HEK293 (cell line): Measurements from ENCODE around the gene PRKD1.
A peak's percentile ranks its signal among the peaks of the same experiment; 100 is the strongest.

Experiments used
- GLI2 ChIP-seq: fragments of 450-650 bp; formaldehyde crosslinking; IDR thresholded peaks from 2 replicates; pipeline ENCODE4; 2017; ENCODE audit warnings: missing biosample characterization, missing genetic modification characterization, low read depth, borderline replicate concordance
- HOXC10 ChIP-seq: sonication (generic); formaldehyde crosslinking; IDR thresholded peaks from 2 replicates; pipeline ENCODE4 v1.8.1; 2023; ENCODE audit warnings: mild to moderate bottlenecking, missing genetic modification reagents
- HOXD13 ChIP-seq: sonication (generic); formaldehyde crosslinking; IDR thresholded peaks from 2 replicates; pipeline ENCODE4 v1.8.0; 2022; ENCODE audit warnings: missing genetic modification reagents, borderline replicate concordance
- KLF1 ChIP-seq: fragments of 450-650 bp; formaldehyde crosslinking; IDR thresholded peaks from 2 replicates; pipeline ENCODE4 v1.5.1; 2016; ENCODE audit warnings: missing biosample characterization, missing genetic modification characterization
- KLF8 ChIP-seq: fragments of 450-650 bp; formaldehyde crosslinking; IDR thresholded peaks from 2 replicates; pipeline ENCODE4 v1.5.1; 2016; ENCODE audit warnings: missing biosample characterization, missing genetic modification characterization
- OVOL3 ChIP-seq: fragments of 450-650 bp; formaldehyde crosslinking; IDR thresholded peaks from 2 replicates; pipeline ENCODE4 v1.5.1; 2016; ENCODE audit warnings: missing biosample characterization, missing genetic modification characterization
- PRDM1 ChIP-seq: fragments of 450-650 bp; formaldehyde crosslinking; IDR thresholded peaks from 2 replicates; pipeline ENCODE4; 2016; ENCODE audit warnings: missing biosample characterization, missing genetic modification characterization
- SCRT1 ChIP-seq: fragments of 450-650 bp; formaldehyde crosslinking; IDR thresholded peaks from 2 replicates; pipeline ENCODE4 v1.5.1; 2016; ENCODE audit warnings: missing biosample characterization, missing genetic modification characterization, borderline replicate concordance
- ZBTB1 ChIP-seq: fragments of 450-650 bp; formaldehyde crosslinking; IDR thresholded peaks from 2 replicates; pipeline ENCODE4 v1.5.1; 2016; ENCODE audit warnings: missing biosample characterization, missing genetic modification characterization
- ZEB2 ChIP-seq: fragments of 450-650 bp; formaldehyde crosslinking; IDR thresholded peaks from 2 replicates; pipeline ENCODE4 v1.5.1; 2016; ENCODE audit warnings: missing biosample characterization, missing genetic modification characterization
- ZNF114 ChIP-seq: fragments of 450-650 bp; formaldehyde crosslinking; IDR thresholded peaks from 2 replicates; pipeline ENCODE4 v1.5.0; 2017; ENCODE audit warnings: missing biosample characterization, missing genetic modification characterization
- ZNF16 ChIP-seq: fragments of 450-650 bp; formaldehyde crosslinking; IDR thresholded peaks from 2 replicates; pipeline ENCODE4 v1.5.1; 2016; ENCODE audit warnings: low read depth, missing biosample characterization, missing genetic modification characterization
- ZNF350 ChIP-seq: fragments of 450-650 bp; formaldehyde crosslinking; IDR thresholded peaks from 2 replicates; pipeline ENCODE4 v1.5.0; 2017; ENCODE audit warnings: missing biosample characterization, mild to moderate bottlenecking, missing genetic modification characterization
- ZNF521 ChIP-seq: fragments of 450-650 bp; formaldehyde crosslinking; IDR thresholded peaks from 2 replicates; pipeline ENCODE4 v1.5.1; 2017; ENCODE audit warnings: missing biosample characterization, mild to moderate bottlenecking, missing genetic modification characterization
- ZNF555 ChIP-seq: fragments of 450-650 bp; formaldehyde crosslinking; conservative IDR thresholded peaks from 2 replicates; pipeline ENCODE4 v1.5.1; 2017; ENCODE audit warnings: missing biosample characterization, mild to moderate bottlenecking, missing genetic modification characterization, inconsistent platforms
- ZNF580 ChIP-seq: fragments of 450-650 bp; formaldehyde crosslinking; IDR thresholded peaks from 2 replicates; pipeline ENCODE4 v1.5.1; 2016; ENCODE audit warnings: missing biosample characterization, missing genetic modification characterization
- ZNF768 ChIP-seq: fragments of 450-650 bp; formaldehyde crosslinking; IDR thresholded peaks from 2 replicates; pipeline ENCODE4 v1.5.1; 2018; ENCODE audit warnings: missing biosample characterization, mild to moderate bottlenecking, missing genetic modification characterization
- TF ChIP-seq, protein P1 (sequence below): fragments of 450-650 bp; formaldehyde crosslinking; IDR thresholded peaks from 2 replicates; pipeline ENCODE4 v1.5.1; 2016; ENCODE audit warnings: missing biosample characterization, missing genetic modification characterization, borderline replicate concordance
- TF ChIP-seq, protein P2 (sequence below): fragments of 450-650 bp; formaldehyde crosslinking; IDR thresholded peaks from 2 replicates; pipeline ENCODE4 v1.5.1; 2016; ENCODE audit warnings: missing biosample characterization, missing genetic modification characterization
- TF ChIP-seq, protein P3 (sequence below): fragments of 450-650 bp; formaldehyde crosslinking; IDR thresholded peaks from 2 replicates; pipeline ENCODE4 v1.5.1; 2016; ENCODE audit warnings: missing biosample characterization, missing genetic modification characterization
- TF ChIP-seq, protein P4 (sequence below): fragments of 450-650 bp; formaldehyde crosslinking; IDR thresholded peaks from 2 replicates; pipeline ENCODE4 v1.5.1; 2017; ENCODE audit warnings: missing biosample characterization, missing genetic modification characterization
- TF ChIP-seq, protein P5 (sequence below): fragments of 450-650 bp; formaldehyde crosslinking; IDR thresholded peaks from 2 replicates; pipeline ENCODE4 v1.5.1; 2016; ENCODE audit warnings: missing biosample characterization, missing genetic modification characterization, borderline replicate concordance
- TF ChIP-seq, protein P6 (sequence below): fragments of 450-650 bp; formaldehyde crosslinking; IDR thresholded peaks from 2 replicates; pipeline ENCODE4 v1.5.1; 2016; ENCODE audit warnings: missing biosample characterization, missing genetic modification characterization

The PRKD1 gene

DNA sequence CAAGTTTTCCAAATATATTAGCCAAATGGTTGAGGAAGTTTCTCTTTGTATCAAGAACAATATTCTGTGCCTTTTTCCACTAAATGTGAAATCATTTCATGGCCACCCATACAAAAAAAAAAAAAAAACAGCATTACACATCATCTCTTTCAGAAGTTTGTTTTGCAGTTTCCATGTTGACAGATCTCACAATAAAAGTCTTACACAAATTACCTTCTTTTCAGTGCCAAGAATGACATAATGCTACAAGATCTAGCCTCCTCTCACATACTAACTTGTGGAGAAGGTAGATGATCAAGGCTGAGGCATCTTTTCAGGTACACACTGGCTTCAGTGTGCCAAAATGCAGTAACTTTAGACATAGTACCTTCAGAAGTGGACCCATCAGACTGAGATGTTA lies 35.3 kb downstream of the PRKD1 start (continued):
- TF ChIP-seq, protein P1, sequence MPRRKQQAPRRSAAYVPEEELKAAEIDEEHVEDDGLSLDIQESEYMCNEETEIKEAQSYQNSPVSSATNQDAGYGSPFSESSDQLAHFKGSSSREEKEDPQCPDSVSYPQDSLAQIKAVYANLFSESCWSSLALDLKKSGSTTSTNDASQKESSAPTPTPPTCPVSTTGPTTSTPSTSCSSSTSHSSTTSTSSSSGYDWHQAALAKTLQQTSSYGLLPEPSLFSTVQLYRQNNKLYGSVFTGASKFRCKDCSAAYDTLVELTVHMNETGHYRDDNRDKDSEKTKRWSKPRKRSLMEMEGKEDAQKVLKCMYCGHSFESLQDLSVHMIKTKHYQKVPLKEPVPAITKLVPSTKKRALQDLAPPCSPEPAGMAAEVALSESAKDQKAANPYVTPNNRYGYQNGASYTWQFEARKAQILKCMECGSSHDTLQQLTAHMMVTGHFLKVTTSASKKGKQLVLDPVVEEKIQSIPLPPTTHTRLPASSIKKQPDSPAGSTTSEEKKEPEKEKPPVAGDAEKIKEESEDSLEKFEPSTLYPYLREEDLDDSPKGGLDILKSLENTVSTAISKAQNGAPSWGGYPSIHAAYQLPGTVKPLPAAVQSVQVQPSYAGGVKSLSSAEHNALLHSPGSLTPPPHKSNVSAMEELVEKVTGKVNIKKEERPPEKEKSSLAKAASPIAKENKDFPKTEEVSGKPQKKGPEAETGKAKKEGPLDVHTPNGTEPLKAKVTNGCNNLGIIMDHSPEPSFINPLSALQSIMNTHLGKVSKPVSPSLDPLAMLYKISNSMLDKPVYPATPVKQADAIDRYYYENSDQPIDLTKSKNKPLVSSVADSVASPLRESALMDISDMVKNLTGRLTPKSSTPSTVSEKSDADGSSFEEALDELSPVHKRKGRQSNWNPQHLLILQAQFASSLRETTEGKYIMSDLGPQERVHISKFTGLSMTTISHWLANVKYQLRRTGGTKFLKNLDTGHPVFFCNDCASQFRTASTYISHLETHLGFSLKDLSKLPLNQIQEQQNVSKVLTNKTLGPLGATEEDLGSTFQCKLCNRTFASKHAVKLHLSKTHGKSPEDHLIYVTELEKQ (tag by site-specific recombination), result no peak
- TF ChIP-seq ZBTB1 (tag by site-specific recombination) (no peak), ZNF555 (no peak), HOXC10 (CRISPR knock-in tag) (no peak), SCRT1 (no peak), HOXD13 (no peak), KLF1 (no peak), ZNF114 (tag by site-specific recombination) (no peak), PRDM1 (tag by site-specific recombination) (no peak), KLF8 (no peak), OVOL3 (tag by site-specific recombination) (no peak), ZNF521 (no peak), ZEB2 (tag by site-specific recombination) (peak; percentile 46; the same call in 1 of the 2 replicates), ZNF768 (no peak), ZNF16 (no peak), ZNF350 (no peak), GLI2 (tag by site-specific recombination) (no peak), ZNF580 (tag by site-specific recombination) (no peak)
- TF ChIP-seq, protein P2, sequence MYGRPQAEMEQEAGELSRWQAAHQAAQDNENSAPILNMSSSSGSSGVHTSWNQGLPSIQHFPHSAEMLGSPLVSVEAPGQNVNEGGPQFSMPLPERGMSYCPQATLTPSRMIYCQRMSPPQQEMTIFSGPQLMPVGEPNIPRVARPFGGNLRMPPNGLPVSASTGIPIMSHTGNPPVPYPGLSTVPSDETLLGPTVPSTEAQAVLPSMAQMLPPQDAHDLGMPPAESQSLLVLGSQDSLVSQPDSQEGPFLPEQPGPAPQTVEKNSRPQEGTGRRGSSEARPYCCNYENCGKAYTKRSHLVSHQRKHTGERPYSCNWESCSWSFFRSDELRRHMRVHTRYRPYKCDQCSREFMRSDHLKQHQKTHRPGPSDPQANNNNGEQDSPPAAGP (tag by site-specific recombination), result no peak
- TF ChIP-seq, protein P3, sequence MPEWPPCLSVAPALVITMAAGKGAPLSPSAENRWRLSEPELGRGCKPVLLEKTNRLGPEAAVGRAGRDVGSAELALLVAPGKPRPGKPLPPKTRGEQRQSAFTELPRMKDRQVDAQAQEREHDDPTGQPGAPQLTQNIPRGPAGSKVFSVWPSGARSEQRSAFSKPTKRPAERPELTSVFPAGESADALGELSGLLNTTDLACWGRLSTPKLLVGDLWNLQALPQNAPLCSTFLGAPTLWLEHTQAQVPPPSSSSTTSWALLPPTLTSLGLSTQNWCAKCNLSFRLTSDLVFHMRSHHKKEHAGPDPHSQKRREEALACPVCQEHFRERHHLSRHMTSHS (tag by site-specific recombination), result no peak
- TF ChIP-seq, protein P4, sequence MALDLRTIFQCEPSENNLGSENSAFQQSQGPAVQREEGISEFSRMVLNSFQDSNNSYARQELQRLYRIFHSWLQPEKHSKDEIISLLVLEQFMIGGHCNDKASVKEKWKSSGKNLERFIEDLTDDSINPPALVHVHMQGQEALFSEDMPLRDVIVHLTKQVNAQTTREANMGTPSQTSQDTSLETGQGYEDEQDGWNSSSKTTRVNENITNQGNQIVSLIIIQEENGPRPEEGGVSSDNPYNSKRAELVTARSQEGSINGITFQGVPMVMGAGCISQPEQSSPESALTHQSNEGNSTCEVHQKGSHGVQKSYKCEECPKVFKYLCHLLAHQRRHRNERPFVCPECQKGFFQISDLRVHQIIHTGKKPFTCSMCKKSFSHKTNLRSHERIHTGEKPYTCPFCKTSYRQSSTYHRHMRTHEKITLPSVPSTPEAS (tag by site-specific recombination), result no peak
- TF ChIP-seq, protein P5, sequence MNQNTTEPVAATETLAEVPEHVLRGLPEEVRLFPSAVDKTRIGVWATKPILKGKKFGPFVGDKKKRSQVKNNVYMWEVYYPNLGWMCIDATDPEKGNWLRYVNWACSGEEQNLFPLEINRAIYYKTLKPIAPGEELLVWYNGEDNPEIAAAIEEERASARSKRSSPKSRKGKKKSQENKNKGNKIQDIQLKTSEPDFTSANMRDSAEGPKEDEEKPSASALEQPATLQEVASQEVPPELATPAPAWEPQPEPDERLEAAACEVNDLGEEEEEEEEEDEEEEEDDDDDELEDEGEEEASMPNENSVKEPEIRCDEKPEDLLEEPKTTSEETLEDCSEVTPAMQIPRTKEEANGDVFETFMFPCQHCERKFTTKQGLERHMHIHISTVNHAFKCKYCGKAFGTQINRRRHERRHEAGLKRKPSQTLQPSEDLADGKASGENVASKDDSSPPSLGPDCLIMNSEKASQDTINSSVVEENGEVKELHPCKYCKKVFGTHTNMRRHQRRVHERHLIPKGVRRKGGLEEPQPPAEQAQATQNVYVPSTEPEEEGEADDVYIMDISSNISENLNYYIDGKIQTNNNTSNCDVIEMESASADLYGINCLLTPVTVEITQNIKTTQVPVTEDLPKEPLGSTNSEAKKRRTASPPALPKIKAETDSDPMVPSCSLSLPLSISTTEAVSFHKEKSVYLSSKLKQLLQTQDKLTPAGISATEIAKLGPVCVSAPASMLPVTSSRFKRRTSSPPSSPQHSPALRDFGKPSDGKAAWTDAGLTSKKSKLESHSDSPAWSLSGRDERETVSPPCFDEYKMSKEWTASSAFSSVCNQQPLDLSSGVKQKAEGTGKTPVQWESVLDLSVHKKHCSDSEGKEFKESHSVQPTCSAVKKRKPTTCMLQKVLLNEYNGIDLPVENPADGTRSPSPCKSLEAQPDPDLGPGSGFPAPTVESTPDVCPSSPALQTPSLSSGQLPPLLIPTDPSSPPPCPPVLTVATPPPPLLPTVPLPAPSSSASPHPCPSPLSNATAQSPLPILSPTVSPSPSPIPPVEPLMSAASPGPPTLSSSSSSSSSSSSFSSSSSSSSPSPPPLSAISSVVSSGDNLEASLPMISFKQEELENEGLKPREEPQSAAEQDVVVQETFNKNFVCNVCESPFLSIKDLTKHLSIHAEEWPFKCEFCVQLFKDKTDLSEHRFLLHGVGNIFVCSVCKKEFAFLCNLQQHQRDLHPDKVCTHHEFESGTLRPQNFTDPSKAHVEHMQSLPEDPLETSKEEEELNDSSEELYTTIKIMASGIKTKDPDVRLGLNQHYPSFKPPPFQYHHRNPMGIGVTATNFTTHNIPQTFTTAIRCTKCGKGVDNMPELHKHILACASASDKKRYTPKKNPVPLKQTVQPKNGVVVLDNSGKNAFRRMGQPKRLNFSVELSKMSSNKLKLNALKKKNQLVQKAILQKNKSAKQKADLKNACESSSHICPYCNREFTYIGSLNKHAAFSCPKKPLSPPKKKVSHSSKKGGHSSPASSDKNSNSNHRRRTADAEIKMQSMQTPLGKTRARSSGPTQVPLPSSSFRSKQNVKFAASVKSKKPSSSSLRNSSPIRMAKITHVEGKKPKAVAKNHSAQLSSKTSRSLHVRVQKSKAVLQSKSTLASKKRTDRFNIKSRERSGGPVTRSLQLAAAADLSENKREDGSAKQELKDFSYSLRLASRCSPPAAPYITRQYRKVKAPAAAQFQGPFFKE (tag by site-specific recombination), result no peak
- TF ChIP-seq, protein P6, sequence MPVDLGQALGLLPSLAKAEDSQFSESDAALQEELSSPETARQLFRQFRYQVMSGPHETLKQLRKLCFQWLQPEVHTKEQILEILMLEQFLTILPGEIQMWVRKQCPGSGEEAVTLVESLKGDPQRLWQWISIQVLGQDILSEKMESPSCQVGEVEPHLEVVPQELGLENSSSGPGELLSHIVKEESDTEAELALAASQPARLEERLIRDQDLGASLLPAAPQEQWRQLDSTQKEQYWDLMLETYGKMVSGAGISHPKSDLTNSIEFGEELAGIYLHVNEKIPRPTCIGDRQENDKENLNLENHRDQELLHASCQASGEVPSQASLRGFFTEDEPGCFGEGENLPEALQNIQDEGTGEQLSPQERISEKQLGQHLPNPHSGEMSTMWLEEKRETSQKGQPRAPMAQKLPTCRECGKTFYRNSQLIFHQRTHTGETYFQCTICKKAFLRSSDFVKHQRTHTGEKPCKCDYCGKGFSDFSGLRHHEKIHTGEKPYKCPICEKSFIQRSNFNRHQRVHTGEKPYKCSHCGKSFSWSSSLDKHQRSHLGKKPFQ (tag by site-specific recombination), result no peak
